ENCODE results near the gene TAGLN3. TPM values are rescaled to one million over a fixed set of nuclear protein-coding genes. Genes with fewer than 3 reads are reported as not detected.

Gene TAGLN3
- total and polyA plus RNA-seq, 2 donors (not counting 1 experiment from before 2014, with no cell fraction given): 0.10 to 0.33 TPM

- Histone ChIP-seq H3K27me3 (ENCODE audit: control insufficient read depth, insufficient read depth, low read length) (no peaks in the 10 kb centered on the region), H3K9me3 (ENCODE audit: control insufficient read depth, insufficient read depth, low read depth, low read length) (no peaks in the 10 kb centered on the region), H3K4me3 (replicated peaks in 1 of 4; ENCODE audit: control extremely low read depth in 1 of 4, insufficient read depth in 1 of 4, low read depth in 3 of 4, low read length in 4 of 4) (no peak overlapping the region), H2AFZ (ENCODE audit: low read length) (no peak overlapping the region), H4K20me1 (ENCODE audit: control insufficient read depth, extremely low read depth, insufficient read depth, low read length) (no peaks in the 10 kb centered on the region), H3K4me2 (ENCODE audit: extremely low read depth, insufficient read depth, low read length) (no peak overlapping the region), H3K9ac (ENCODE audit: insufficient read depth, low read length) (no peak overlapping the region), H3K27ac (ENCODE audit: insufficient read depth, low read length) (no peak overlapping the region), H3K79me2 (ENCODE audit: control insufficient read depth, insufficient read depth, low read length) (peaks cover 9% of the 10 kb centered on the region), H3K36me3 (ENCODE audit: control insufficient read depth, insufficient read depth, low read length) (no peaks in the 10 kb centered on the region), H3K4me1 (ENCODE audit: control insufficient read depth, extremely low read depth, insufficient read depth, low read length) (no peaks in the 10 kb centered on the region)
- DNase-seq (ENCODE audit: low read depth in 2 of 2): no peak
- no peak for TF ChIP-seq CTCF (conservative IDR thresholded peaks at IDR 0.05 in 1 of 2, IDR thresholded peaks at IDR 0.05 in 1 of 2; ENCODE audit: low read depth in 1 of 2, low read length in 2 of 2)
- TF ChIP-seq EZH2 (IDR thresholded peaks at IDR 0.05; ENCODE audit: low read length, missing control alignments): no peak
These were observed 23.6 kb upstream of the TAGLN3 start for GRCh38 chr3:111975131-111975530.

GRCh38 chr3:111976254-111976653, 22.5 kb upstream of the TAGLN3 start:
- Histone ChIP-seq H3K4me2 (ENCODE audit: extremely low read depth, insufficient read depth, low read length) (no peak overlapping the region), H3K9me3 (ENCODE audit: control insufficient read depth, insufficient read depth, low read depth, low read length) (no peaks in the 10 kb centered on the region), H3K4me1 (ENCODE audit: control insufficient read depth, extremely low read depth, insufficient read depth, low read length) (no peaks in the 10 kb centered on the region), H3K36me3 (ENCODE audit: control insufficient read depth, insufficient read depth, low read length) (no peaks in the 10 kb centered on the region), H3K27me3 (ENCODE audit: control insufficient read depth, insufficient read depth, low read length) (no peaks in the 10 kb centered on the region), H3K79me2 (ENCODE audit: control insufficient read depth, insufficient read depth, low read length) (peaks cover 15% of the 10 kb centered on the region), H3K9ac (ENCODE audit: insufficient read depth, low read length) (no peak overlapping the region), H4K20me1 (ENCODE audit: control insufficient read depth, extremely low read depth, insufficient read depth, low read length) (no peaks in the 10 kb centered on the region), H3K4me3 (replicated peaks in 1 of 4; ENCODE audit: control extremely low read depth in 1 of 4, insufficient read depth in 1 of 4, low read depth in 3 of 4, low read length in 4 of 4) (no peak overlapping the region), H3K27ac (ENCODE audit: insufficient read depth, low read length) (no peak overlapping the region), H2AFZ (ENCODE audit: low read length) (no peak overlapping the region)
- TF ChIP-seq EZH2 (IDR thresholded peaks at IDR 0.05; ENCODE audit: low read length, missing control alignments) (no peak), CTCF (conservative IDR thresholded peaks at IDR 0.05 in 1 of 2, IDR thresholded peaks at IDR 0.05 in 1 of 2; ENCODE audit: low read depth in 1 of 2, low read length in 2 of 2) (no peak)
- DNase-seq (ENCODE audit: low read depth in 2 of 2): no peak

GRCh38 chr3:111978583-111979433, 19.9 kb upstream of the TAGLN3 start, which contains the start of gene ABHD10:
Gene ABHD10, plus strand, starts transcription at chr3:111979026. Its CDS starts 36 bp downstream, at chr3:111979062.
- no peaks in the 10 kb centered on the region for H3K9me3 ChIP-seq (ENCODE audit: control insufficient read depth, insufficient read depth, low read depth, low read length)
- no peak for TF ChIP-seq EZH2 (IDR thresholded peaks at IDR 0.05; ENCODE audit: low read length, missing control alignments)
- TF ChIP-seq CTCF (conservative IDR thresholded peaks at IDR 0.05 in 1 of 2, IDR thresholded peaks at IDR 0.05 in 1 of 2; ENCODE audit: low read depth in 1 of 2, low read length in 2 of 2): no peak

More at GRCh38 chr3:111978583-111979433, 19.9 kb upstream of the TAGLN3 start, which contains the start of gene ABHD10:
- H3K4me1 ChIP-seq (ENCODE audit: control insufficient read depth, extremely low read depth, insufficient read depth, low read length): no peaks in the 10 kb centered on the region
- H3K4me3 ChIP-seq (replicated peaks in 1 of 4; ENCODE audit: control extremely low read depth in 1 of 4, insufficient read depth in 1 of 4, low read depth in 3 of 4, low read length in 4 of 4): peak within 1 kb of the TSS; percentile 63 to 89 (median 80)
- H3K27ac ChIP-seq (ENCODE audit: insufficient read depth, low read length): peak within 1 kb of the TSS; percentile 42
- H3K9ac ChIP-seq (ENCODE audit: insufficient read depth, low read length): peak within 1 kb of the TSS; percentile 33
- H3K36me3 ChIP-seq (ENCODE audit: control insufficient read depth, insufficient read depth, low read length): no peaks in the 10 kb centered on the region
- no peaks in the 10 kb centered on the region for H4K20me1 ChIP-seq (ENCODE audit: control insufficient read depth, extremely low read depth, insufficient read depth, low read length)
- no peaks in the 10 kb centered on the region for H3K27me3 ChIP-seq (ENCODE audit: control insufficient read depth, insufficient read depth, low read length)
- peak; percentile 97 to 98 for DNase-seq (ENCODE audit: low read depth in 2 of 2)
- peak within 1 kb of the TSS; percentile 98 for H2AFZ ChIP-seq (ENCODE audit: low read length)
- peaks cover 23% of the 10 kb centered on the region for H3K79me2 ChIP-seq (ENCODE audit: control insufficient read depth, insufficient read depth, low read length)
- peak within 1 kb of the TSS; percentile 90 for H3K4me2 ChIP-seq (ENCODE audit: extremely low read depth, insufficient read depth, low read length)
